Effector CD4-positive, alpha-beta T cell (primary cell): ENCODE measurements around the gene CYP4F12.
A peak's percentile ranks its signal among the peaks of the same experiment; 100 is the strongest.

Experiments used
- DNase-seq: peaks from one replicate; pipeline ENCODE4 v3.0.0-alpha.2; 2020
- total RNA-seq: gene quantifications from one replicate; lab custom pipeline; 2026; lab: John Stamatoyannopoulos, UW

Gene CYP4F12, protein sequence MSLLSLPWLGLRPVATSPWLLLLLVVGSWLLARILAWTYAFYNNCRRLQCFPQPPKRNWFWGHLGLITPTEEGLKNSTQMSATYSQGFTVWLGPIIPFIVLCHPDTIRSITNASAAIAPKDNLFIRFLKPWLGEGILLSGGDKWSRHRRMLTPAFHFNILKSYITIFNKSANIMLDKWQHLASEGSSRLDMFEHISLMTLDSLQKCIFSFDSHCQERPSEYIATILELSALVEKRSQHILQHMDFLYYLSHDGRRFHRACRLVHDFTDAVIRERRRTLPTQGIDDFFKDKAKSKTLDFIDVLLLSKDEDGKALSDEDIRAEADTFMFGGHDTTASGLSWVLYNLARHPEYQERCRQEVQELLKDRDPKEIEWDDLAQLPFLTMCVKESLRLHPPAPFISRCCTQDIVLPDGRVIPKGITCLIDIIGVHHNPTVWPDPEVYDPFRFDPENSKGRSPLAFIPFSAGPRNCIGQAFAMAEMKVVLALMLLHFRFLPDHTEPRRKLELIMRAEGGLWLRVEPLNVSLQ
- total RNA-seq = 0.56 reads per million

DNA sequence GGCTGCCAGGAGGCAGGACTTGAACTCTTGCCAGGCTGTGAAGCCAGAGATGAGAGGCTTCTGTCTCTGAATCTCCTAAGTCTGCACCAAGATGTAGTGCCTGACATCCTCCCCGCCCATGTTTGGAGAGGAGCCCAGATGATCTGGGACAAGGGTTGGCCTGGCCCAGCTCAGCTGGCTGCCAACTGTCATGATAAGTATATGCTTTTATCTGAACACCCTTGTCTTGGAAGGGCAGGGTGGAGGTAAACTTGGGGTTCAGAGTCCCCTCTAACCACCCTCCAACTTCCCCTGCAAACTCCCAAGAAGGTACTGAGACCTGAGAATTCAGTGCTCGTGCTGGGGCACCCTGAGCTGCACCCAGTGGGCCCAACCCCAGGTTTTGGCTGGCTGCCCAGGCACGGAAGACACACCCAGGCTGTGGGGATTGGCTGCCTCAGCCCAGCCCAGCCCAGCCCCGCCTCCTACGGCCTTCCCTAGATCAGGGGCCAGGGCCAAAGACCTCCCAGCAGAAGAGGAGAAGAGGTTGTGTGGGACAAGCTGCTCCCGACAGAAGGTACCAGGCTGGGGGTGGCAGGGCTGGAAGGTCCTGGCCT lies at the start of gene CYP4F12:
Gene CYP4F12 (plus strand): TSS at position 508 of the 596 bp plus-strand sequence. CDS start 443 bp downstream, outside the sequence.
- DNase-seq = no peak

DNA sequence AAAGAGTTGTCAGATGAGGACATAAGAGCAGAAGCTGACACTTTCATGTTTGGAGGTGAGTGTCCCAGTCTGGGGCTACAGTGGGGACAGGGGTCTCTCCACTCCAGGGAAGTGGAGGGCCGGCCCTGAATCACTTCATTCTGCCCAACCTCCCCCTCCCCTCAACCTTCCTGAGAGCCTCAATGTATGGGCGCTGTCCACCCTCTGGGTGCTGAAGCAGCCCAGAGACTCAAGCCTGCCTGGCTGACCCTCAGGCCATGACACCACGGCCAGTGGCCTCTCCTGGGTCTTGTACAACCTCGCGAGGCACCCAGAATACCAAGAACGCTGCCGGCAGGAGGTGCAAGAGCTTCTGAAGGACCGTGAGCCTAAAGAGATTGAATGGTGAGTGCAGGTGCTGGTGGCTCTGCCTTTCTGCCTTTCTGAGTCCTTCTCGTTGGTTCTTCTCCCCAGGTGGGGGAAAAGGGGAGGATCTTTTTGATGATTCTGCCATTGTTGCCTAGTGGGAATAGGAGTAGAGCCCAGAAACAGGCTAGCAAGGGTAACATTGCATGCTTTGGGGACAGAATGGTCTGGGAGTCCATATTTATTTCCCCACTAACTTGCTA lies 49.1 kb upstream of the CYP4F12 start:
- DNase-seq = no peak

DNA sequence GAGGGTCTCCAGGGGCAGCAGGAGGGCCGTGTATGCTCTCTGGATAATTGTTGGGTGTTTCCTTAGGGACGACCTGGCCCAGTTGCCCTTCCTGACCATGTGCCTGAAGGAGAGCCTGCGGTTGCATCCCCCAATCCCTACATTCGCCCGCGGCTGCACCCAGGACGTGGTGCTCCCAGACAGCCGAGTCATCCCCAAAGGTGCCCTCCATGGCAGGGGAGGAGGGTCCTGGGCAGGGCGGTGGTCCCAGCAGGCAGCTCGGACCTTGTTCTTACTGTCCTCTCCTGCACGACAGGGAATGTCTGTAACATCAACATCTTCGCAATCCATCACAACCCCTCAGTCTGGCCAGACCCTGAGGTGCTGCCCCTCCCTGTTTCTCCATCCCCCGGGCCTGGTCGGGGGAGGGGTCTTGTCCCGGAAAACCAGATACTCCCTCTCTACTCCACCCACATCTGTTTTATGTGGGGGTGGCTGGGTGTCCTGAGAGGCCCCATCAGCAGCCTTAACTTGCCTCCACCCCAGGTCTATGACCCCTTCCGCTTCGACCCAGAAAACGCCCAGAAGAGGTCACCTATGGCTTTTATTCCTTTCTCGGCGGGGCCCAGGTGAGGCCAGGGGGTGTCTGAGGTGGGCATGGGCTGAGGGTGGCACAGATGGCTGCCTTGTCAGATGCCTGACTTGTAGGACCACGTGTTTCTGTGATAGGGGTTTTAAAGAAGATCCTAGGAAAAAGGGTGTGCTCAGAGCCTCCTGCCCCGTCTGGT lies 44.5 kb upstream of the CYP4F12 start:
- DNase-seq = no peak

DNA sequence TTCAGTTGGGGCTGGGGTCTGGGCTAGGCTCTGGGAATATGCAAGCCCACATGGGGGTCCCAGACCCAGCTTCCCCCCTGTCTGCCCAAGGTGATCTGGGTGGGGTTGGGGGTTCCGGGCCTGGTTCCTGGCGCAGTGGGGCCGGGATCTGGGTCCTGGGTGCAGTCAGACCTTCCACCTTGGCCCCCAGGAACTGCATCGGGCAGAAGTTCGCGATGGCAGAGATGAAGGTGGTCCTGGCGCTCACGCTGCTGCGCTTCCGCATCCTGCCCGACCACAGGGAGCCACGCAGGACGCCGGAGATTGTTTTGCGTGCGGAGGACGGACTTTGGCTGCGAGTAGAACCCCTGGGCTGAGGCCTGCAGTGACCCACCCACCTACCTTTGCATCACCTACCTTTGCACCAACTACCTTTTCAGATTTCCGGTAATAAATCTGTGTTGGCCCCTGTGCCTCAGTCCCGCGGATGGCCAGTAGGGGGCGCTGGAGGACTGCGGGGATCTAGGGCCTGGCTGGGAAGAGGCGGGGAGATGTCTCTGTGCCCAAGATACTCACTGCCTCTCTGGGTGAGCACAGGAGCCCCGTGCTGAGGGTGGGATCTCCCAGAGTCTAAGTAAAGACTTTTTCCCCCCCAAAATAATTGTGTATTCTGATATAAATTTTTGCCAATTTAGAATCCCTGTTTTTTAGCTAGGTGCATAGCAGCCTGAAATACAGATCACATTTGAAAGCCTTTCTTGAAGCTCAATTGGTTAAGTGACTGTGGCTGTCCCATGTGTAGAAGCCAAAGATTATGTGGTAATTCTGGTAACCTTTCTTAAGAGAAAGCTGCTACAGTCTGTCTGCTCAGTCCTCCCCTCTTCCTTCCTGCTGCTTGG lies 43.6 kb upstream of the CYP4F12 start:
- DNase-seq = peak; percentile 87

DNA sequence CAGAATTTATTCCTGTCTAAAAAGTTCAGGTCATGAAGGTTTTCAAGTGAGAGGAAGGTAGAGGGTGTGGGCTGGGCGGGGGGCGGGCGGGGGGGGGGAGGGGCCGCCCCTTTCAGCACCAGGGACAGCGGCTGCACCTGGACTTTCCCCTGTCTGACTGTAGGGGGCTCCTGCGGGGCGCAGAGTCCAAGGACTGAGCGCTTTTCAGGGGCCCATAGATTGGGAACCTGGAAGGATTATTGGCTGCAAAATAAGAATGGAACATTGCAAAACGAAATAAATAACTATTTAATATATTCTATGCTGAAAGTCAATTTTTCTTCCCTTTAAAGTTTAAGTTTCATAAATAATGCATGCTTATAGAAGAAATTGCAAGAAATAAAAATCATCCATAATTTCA lies 41.1 kb upstream of the CYP4F12 start:
- peak; percentile 12 for DNase-seq

DNA sequence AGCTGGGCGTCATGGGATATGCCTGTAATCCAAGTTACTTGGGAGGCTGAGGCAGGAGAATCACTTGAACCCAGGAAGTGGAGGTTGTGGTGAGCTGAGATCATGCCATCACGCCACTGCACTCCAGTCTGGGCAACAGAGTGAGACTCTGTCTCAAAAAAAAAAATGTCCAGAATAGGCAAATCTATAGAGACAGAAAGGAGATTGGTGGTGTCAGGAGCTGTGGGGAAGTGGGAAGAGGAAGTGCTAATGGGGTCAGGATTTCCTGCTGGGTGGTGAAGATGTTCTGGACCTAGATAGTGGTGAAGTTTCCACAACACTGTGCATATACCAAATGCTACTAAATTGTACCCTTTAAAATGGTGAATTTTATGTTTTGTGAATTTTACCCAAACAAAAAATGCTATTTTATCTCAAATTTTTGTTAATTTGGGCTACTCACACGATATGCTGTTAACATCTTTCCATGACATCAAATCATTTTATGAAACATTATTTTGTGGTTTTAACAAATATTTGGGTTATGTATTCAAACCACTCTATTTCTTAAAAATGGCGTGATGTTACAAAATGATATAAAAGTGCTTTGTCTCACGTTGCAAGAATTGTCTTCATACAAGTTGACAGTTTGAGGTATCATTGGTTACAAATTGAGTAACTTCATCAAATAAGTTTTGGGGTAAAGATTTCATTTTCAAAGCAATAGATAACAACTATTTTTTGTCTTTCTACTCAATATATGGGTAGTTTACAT lies 39.6 kb upstream of the CYP4F12 start:
- DNase-seq = no peak

DNA sequence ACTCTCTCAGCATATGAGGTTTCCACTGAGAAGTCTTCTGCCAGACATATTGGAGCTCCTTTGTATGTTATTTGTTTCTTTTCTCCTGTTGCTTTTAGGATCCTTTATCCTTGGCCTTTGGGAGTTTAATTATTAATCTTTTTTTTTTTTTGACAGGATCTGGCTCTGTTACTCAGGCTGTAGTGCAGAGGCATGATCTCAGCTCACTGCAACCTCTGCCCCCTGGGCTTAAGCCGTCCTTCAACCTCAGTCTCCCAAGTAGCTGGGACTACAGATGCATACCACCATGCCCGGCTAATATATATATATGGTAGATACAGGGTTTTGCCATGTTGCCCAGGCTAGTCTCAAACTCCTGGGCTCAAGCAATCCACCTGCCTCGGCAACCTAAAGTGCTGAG lies 38.8 kb upstream of the CYP4F12 start:
- DNase-seq = no peak

DNA sequence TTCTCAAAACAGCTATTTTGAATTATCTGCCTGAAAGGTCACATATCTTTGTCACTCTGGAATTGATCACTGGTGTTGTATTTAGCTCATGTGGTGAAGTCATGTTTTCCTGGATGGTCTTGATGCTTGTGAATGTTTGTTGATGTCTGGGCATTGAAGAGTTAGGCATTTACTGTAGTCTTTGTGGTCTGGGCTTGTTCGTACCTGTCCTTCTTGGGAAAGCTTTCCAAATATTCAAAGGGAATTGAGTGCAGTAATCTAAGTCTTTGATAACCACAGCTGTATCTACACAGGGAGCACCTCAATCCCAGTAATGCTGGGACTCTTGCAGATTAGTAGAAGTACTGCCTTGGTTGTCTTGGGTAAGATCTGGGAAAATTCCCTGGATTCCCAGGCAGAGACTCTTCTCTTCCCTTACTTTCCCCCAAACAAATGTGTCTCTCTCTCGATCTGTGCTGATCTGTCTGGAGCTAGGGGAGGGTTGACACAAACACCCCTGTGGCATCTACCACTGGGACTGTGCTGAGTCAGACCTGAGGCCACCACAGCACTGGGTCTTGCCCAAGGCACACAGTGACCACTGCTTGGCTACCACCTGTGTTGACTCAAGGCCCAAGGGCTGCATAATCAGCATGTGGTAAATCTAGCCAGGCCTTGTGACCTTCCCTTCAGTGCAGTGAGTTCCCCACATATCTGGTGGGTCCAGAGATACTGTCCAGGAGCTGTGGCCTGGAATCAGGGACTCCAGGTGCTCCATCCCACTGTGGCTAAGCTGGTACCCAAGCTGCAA lies 37.7 kb upstream of the CYP4F12 start:
- DNase-seq = no peak

DNA sequence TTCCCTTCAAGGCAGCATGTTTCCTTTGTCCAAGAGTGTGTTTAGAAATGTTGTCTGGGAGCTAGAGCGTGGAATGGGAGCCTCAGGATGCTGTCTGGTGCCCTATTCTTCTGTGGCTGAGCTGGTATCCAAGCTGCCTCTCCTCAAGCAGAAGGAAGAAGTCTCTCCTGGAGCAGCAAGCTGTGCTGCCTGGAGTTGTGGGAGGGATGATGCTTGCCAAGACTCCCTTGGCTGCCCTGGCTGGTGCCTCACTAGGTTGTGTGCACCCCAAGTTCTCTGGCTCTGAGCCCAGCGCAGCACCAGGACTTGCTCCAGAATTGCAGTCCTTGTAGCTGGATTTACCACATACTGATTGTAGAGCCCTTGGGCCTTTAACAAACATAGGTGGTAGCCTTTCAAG lies 36.9 kb upstream of the CYP4F12 start:
- DNase-seq = no peak

DNA sequence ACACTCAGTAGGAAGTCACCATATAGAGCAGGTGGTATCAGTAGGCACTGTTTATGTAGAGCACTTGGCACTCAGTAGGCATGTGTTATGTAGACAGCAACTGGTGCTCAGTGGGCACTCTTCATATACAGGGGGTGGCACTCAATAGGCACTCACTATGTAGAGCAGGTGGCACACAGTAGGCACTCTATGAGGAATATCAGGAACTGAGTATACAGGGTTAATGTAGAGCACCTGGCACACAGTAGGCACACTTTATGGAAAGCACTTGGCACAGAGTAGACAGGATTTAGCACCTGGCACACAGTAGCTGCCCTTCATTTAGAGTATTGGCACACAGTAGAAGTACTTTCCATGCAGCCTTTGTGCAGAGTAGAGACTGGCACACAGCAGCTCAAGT lies 33.3 kb upstream of the CYP4F12 start:
- no peak for DNase-seq

DNA sequence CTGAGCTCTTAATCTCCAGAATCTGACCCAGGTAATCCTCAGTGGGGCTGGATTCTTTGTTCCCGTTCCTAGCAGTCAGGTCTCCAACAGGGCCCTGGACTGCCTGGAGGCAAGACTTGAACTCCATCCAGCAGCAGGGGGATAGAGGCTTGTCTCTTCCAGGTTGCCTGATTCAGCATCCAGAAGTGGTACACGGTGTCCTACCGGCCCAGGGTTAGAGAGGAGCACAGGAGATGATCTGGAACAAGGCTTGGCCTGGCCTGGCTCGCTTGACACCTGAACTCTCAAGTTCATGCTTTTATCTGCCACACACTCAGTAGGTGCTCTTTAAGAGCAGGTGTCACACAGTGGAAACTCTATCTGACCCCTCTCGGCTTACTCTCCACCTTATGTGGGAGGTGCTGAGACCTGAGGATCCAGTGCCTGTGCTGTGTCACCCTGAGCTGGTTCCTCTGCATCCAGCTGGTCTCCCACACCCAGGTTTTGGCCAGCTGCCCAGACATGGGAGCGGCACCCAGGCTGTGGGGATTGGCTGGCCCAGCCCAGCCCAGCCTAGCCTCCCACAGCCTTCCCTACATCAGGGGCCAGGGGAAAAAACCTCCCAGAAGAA lies 32.5 kb upstream of the CYP4F12 start, which contains the start of gene CYP4F3:
Gene CYP4F3 (plus strand): TSS at position 604 of the 610 bp plus-strand sequence. CDS start 519 bp downstream, outside the sequence.
- no peak for DNase-seq

DNA sequence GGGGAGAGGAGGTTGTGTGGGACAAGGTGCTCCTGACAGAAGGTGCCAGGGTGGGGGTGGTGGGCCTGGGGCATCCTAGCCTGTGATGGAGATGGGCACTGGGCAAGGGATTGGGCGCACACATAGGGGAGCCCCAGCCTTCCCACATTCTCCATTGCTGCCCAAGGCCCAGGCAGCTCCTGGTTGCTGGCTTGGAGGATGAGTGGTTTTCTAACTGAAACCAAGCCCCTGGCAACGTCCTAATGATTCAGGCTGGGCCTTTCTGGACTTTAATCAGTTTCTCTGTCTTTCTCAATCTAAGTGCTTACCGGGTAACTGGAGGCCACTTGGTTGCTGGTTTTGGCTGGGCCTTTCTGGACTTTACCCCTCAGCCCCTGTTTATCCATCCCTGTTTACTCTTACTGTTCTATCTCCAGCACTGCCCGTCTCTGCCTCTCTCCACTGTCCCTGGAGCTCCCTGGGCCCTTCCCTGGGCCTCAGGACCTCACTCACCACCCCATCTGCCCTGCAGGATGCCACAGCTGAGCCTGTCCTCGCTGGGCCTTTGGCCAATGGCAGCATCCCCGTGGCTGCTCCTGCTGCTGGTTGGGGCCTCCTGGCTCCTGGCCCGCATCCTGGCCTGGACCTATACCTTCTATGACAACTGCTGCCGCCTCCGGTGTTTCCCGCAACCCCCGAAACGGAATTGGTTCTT lies 31.8 kb upstream of the CYP4F12 start:
- DNase-seq = no peak

DNA sequence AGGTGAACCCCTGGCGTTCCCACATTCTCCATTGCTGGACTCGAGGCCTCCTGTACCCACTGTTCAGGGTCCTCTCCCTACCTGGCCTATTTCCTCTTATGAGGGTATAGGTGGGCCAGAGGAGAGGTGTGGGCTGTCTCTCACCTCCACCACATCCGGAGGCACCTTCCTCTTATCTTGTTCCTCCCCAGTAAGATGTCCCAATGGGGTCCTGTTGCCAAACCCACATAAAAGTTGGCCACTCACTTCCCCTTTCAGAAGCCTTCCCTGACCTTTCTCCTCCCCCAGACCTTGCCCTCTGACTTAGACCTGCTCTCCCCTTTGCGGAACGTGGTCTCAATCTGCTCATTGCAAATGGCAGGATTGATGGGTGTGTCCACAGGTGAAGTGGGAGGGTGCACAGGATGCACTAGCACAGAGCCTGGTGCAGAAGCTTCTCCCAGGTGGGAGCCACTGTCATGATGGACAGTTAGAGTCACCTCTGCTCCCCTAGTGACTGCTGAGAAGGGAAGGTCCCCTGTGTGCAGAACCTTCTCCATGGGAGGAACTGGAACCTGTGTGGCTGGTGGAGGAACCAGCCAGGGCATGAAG lies 30.9 kb upstream of the CYP4F12 start:
- no peak for DNase-seq

DNA sequence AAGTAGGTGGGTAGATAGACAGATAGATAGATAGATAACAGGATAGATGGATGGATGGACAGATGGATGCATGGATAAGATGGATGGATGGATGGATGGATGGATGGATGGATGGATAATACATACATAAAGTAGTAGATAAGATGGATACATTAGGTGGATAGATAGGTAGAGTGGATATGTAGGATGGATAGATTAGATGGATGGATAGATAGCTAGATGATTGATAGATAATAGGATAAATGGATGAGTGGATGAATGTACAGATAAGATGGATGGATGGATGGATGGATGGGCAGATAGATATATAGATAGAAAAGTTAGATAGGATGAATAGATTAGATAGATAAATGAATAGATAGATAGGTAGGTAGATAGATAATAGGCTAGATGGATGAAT lies 30.1 kb upstream of the CYP4F12 start:
- no peak for DNase-seq

DNA sequence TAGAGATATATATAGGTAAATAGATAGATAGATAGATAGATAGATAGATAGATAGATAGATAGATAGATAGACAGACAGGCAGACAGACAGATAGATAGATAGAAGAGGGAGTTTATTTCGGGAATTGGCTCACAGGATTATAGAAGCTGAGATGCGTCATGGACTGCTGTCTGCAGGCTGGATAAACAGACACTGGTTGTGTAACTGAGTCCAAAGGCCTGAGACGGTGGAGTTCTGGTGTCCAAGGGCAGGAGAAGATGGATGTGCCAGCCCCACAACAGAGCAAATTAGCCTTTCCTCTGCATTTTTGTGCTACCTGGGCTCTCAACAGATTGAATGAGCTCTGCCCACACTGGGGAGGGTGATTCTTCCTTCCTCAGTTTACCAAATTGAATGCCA lies 29.5 kb upstream of the CYP4F12 start:
- no peak for DNase-seq

DNA sequence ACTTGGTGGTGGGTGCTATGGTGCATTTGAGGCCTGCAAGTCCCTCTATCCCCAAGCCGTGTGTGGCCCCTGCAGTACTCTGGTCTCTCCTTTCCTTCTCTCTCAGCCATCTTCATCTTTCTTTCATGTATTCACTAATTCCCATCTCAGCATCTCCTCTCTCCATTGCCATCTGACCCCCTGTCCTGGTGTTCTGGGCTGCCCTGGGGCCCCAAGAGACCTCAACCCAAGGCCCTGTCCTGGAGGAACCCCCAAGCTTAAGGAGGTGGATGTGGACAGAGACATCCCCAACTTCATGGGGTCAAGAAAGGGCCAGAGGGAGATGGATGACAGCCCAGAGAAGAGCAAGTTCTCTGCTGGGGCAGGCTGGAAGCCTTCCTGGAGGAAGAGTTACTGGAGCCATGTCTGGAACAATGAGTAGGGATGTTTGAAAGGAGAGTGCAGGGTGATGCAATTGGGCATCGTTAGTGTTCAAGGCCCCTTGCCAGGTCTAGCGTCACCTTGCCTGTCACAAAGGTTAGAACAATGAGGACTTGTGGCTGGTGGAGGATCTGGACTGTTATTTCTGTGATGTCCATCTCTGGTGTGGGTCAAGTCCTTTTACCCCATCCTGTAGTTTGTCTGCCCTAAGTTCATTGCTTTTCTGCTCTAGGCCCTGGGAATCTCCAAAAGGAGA lies 28.7 kb upstream of the CYP4F12 start:
- no peak for DNase-seq

DNA sequence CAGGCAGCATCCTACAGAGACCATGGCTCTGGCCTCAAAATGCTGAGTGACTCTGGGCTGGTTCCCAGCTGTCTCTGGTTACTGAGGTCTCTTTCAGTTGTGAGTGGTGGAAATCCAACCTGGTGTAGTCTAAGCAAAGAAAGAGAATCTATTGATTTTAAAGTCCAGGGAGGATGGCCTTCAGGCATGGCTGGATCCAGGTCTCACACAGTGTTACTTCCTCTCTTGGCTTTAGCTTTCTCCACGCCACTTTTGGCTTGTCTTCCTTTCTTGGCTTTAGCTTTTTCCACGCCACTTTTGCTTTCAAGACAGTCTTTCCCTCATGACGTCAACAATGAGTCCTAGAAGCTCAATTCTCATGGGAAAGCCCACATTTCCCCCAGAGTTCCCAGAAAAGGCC lies 28.1 kb upstream of the CYP4F12 start:
- no peak for DNase-seq

DNA sequence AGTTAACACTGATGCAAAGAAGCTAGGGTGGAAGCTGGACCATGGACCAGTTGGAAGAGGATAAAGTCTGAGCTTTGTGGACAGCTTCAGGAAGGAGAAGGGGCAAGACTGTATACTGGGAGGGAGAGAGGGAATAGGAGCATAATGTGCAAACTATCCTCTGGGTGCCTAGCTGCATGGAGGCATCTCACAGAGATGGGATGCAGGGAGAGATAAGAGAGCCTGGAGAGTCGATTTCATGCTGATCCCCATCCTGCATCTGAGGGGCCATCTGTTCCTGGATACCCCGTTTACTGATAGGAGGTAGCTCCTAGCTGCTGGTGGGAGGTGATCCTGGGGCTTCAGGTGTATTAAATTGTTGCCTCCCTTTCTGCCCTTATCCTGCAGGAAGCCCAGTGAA lies 23.4 kb upstream of the CYP4F12 start:
- no peak for DNase-seq
